ENCODE results near the gene RBP3.

DNA sequence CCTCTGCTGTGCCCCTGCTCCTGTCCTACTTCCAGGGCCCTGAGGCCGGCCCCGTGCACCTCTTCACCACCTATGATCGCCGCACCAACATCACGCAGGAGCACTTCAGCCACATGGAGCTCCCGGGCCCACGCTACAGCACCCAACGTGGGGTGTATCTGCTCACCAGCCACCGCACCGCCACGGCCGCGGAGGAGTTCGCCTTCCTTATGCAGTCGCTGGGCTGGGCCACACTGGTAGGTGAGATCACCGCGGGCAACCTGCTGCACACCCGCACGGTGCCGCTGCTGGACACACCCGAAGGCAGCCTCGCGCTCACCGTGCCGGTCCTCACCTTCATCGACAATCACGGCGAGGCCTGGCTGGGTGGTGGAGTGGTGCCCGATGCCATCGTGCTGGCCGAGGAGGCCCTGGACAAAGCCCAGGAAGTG is 1.8 kb downstream of the RBP3 start:
- TF ChIP-seq, protein P1, sequence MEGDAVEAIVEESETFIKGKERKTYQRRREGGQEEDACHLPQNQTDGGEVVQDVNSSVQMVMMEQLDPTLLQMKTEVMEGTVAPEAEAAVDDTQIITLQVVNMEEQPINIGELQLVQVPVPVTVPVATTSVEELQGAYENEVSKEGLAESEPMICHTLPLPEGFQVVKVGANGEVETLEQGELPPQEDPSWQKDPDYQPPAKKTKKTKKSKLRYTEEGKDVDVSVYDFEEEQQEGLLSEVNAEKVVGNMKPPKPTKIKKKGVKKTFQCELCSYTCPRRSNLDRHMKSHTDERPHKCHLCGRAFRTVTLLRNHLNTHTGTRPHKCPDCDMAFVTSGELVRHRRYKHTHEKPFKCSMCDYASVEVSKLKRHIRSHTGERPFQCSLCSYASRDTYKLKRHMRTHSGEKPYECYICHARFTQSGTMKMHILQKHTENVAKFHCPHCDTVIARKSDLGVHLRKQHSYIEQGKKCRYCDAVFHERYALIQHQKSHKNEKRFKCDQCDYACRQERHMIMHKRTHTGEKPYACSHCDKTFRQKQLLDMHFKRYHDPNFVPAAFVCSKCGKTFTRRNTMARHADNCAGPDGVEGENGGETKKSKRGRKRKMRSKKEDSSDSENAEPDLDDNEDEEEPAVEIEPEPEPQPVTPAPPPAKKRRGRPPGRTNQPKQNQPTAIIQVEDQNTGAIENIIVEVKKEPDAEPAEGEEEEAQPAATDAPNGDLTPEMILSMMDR (IDR thresholded peaks at IDR 0.05) = no peak
- no peak for TF ChIP-seq EP300 (IDR thresholded peaks at IDR 0.05)
- TF ChIP-seq POLR2A (IDR thresholded peaks at IDR 0.05) = no peak

All from ovary (tissue), 3 donors.